Activated T-cell treated with anti-CD3 and anti-CD28 coated beads for 24 hours (primary cell): ENCODE data around the gene ENTPD5.
A peak's percentile ranks its signal among the peaks of the same experiment; 100 is the strongest.

Source experiments
- DNase-seq: peaks from one replicate; pipeline ENCODE4 v3.0.0-alpha.2; 2020; ENCODE audit warnings: low read depth

Gene ENTPD5

GRCh38 chr14:74018586-74019407 is at the start of gene ENTPD5, which contains the start of gene BBOF1:
Gene ENTPD5 (minus strand): TSS chr14:74019288. CDS start chr14:73988102, 31,186 bp downstream.
Gene BBOF1 (plus strand): TSS chr14:74019349. CDS start chr14:74019479, 130 bp downstream.
- peak; percentile 78 for DNase-seq

GRCh38 chr14:74065746-74066575 is 46.9 kb upstream of the ENTPD5 start:
- DNase-seq, result no peak

- DNase-seq, result no peak
Measured at GRCh38 chr14:74064883-74065282, 45.8 kb upstream of the ENTPD5 start.

- no peak for DNase-seq
Measured at GRCh38 chr14:74064426-74064825, 45.3 kb upstream of the ENTPD5 start.

GRCh38 chr14:74062809-74063150 is 43.7 kb upstream of the ENTPD5 start:
- no peak for DNase-seq

GRCh38 chr14:74049876-74050495 is 30.9 kb upstream of the ENTPD5 start:
- DNase-seq, result no peak

GRCh38 chr14:74048281-74048680 is 29.2 kb upstream of the ENTPD5 start:
- no peak for DNase-seq

GRCh38 chr14:74045522-74045921 is 26.4 kb upstream of the ENTPD5 start:
- DNase-seq, result no peak

- no peak for DNase-seq
Measured at GRCh38 chr14:74042296-74042695, 23.2 kb upstream of the ENTPD5 start.

- no peak for DNase-seq
Measured at GRCh38 chr14:74038020-74038859, 19.2 kb upstream of the ENTPD5 start.

GRCh38 chr14:74035556-74035955 is 16.5 kb upstream of the ENTPD5 start:
- DNase-seq, result no peak

- no peak for DNase-seq
Measured at GRCh38 chr14:74034572-74034971, 15.5 kb upstream of the ENTPD5 start.

- no peak for DNase-seq
Measured at GRCh38 chr14:74029136-74029535, 10.0 kb upstream of the ENTPD5 start.

- no peak for DNase-seq
Measured at GRCh38 chr14:74022346-74022745, 3.3 kb upstream of the ENTPD5 start.

GRCh38 chr14:74019408-74020137 is 485 bp upstream of the ENTPD5 start:
- no peak for DNase-seq

- no peak for DNase-seq
Measured at GRCh38 chr14:74018174-74018585, 908 bp downstream of the ENTPD5 start.

GRCh38 chr14:74015963-74016362 is 3.1 kb downstream of the ENTPD5 start:
- DNase-seq, result no peak

GRCh38 chr14:74015176-74015575 is 3.9 kb downstream of the ENTPD5 start:
- DNase-seq, result no peak

GRCh38 chr14:74014299-74014698 is 4.8 kb downstream of the ENTPD5 start:
- DNase-seq, result no peak

GRCh38 chr14:74008843-74009499 is 10.1 kb downstream of the ENTPD5 start:
- DNase-seq, result no peak
